Stimulated activated CD4-positive, alpha-beta T cell treated with anti-CD3 and anti-CD28 coated beads, TNF-alpha, amount 100 ng/mL, for 4 hours (primary cell): ENCODE data around the gene URAD.

Experiments used
- DNase-seq, 3 experiments: peaks; one replicate each; pipeline ENCODE4 v3.0.0-alpha.2; 2020; ENCODE audit warnings: low read depth in 3 of 3

The URAD gene

DNA sequence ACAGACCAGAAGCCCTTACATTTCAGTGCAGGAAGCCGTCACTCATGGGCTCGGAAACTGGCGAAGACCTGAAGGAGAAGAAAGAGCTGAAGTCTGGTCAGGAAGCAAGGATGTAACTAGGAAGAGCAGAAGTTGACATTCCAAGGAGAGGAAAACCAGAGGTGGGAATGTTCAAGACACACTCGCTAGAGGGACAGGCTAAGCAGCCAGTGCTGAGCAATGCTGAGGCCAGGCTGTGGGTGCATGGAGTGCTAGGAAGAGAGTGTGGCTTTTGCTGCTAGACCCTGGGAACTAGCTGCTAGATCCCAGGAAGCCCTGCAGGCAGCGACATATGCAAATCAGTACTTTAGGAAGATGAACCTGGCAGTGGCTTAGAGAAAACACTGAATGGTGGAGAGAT lies 12.1 kb upstream of the URAD start:
- DNase-seq = no peak

DNA sequence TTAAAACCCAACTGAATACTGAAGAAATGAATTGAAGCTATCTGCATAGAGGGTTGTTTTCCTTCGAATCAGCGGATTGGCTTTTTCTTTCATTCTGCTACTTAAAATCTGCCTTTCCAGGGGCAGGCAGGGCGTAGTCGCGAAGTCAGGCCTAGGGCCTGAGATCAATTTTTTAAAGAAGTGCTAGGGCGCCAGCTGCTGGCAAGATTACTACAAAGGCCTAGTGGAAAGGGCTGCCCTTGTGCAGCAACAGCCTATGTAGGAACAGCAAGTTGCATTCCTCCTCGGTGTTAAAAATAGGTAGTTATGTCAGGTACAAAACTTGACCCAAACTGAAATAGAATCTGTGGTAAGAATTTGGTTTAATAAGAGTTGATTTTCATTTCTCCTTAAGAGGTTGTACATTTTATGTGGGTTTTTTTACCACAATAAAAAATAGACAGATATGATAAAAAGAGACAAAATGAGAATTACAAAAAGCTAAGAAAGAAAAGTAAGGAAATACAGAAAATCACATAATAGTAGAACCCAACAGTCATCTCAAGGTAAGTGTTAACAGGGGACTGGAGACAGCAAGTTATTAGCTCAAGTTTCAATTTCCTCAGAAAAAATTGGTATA lies 9.5 kb upstream of the URAD start:
- peak in 1 of 3 experiments; percentile 3 for DNase-seq

DNA sequence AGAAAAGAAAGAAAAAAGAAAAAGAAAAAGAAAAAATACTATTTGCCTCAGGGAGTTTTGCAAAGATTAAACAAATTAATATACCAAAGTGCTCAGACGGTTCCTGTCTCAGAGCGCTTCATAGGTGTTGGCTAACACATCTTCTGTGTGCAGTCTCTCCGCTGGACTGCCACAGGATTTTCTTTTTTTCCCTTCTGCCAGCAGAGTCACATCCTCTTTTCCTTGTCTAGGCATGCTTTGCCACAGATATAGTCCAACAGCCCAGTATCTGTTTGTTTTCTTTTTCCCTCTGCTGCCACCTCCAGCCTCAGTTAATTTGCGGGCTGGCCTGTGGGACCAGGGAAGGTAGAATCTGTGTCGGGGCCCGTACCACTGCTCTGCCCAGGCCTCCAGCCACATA lies 3.4 kb upstream of the URAD start:
- DNase-seq = no peak

- no peak for DNase-seq
Observed at GRCh38 chr13:27985600-27985999, 2.9 kb downstream of the URAD start.

GRCh38 chr13:27982361-27982760 lies 6.1 kb downstream of the URAD start:
- DNase-seq = no peak

DNA sequence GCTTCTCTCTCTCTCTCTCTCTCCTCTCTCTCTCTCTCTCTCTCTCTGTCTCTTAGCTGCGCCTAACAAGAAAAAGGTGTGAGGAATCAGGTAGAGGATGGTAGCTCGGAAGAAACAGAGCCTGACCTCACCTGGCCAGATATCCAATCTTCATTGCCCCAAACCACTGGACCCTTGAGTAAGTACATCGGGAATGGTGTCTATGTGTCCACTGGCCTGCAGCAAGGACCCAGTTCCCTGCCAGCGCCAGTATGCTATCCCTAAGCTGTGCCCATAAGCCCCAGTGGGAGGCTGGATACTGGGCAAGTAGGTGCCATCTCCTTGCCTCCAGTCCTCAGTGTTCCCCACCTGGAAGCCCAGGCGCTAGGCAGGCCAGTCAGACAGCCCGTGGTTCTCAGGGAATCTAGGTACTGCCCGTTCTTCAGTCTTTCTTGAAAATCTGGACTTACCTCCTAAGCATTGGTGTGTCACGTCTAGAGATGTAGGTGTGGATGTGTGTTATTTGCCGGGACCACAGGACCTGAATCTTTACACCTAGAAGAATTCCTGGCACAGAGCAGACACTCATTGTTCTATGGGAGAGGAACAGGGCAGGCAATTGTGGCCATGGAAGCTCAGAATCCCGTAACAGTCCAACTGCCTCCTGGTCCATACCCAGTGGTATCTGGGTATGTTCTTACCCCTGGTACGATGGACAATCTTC lies 7.3 kb downstream of the URAD start:
- no peak for DNase-seq

DNA sequence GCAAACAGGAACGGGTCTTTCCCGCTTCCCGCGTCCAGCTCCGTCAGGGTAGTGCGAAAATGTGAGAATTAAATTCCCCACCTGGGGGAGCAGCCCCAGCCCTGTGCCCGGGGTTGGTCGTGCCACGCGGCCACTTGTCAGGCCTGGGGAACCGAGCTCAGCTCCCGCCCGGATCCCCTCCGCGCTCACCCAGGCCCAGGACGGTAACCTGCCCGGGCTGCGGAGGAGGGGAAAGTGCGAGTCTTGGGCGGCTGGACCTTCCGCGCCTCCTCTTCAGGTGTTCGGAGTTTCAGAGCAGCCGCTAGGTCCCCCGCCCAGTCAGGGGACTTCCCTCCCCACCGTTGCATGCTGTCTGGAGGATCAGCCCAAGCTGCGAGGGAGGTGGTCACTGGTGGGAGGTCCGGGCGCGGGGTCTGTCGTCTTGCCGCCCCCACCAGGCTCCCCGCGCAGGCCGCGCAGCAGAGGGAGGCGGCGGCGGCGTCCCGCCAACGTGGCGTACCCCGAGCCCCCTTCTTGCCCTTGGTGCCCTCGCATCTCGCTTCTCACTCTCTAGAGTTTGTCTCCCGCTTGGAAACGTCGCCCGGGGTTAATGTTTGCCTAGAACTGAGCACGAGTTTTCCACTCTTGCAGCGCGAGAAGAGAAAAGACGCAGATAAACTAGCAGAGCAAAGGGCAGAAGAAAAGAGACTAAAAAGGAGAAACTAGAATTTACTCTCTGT lies 8.1 kb downstream of the URAD start:
- no peak for DNase-seq

DNA sequence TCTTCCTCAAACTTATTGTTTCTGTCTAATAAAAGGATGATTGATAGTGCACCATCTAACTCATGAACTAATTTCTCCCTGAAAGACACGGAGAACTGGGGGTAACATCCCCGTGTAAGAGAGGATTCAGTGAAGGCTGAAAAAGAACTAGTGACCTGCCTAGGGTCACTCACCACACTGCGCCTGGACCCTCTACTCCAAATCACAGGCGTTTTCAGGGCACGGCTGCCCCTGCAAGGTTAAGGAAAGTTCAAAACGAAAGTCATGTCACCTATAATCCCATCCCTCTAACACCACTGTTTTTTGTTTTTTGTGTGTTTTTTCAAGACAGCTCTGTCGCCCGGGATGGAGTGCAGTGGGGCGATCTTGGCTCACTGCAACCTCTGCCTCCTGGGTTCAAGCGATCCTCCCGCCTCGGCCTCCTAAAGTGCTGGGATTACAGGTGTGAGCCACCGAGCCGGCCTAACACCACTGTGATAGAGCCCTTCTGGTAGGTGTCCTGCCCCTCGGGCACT lies 8.7 kb downstream of the URAD start:
- no peak for DNase-seq

- no peak for DNase-seq
Observed at GRCh38 chr13:27979001-27979643, 9.4 kb downstream of the URAD start.

- DNase-seq = no peak
Observed at GRCh38 chr13:27978301-27978968, 10.1 kb downstream of the URAD start.

GRCh38 chr13:27977476-27978300 lies 10.8 kb downstream of the URAD start:
- no peak for DNase-seq

DNA sequence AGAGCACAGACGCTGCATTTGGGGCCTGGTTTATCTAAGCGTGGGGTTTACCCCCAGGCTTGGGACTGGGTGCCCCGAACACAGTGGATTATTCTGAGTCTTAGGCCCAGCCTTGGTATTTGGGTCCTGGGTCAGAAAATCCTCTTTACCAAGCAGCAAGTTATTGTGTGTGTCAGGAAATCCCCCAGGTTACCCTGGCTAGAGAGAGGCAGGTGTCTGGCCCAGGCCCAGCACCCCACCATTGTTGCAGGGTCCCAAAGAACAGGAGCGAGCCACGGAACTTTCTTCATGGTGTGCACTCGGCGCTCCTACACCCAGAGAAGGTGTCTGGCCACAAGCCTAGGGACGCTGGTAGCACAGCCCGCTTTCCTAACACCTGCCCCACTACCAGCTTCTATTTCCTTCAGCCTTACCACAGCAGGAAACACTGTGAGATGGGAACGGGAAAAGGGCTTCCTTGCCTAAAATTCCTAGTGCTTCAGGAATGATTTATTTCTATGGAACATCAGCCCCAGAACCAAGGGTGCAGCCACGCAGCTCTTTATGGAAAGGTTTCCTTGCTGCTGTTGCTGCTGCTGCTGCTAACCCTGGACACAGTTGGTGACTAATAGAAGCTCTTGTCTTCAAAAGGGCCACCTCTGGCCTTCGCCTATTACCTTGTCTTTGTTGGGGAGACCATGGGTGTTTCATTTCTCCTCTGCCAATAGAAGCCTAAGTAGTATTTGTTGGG lies 12.0 kb downstream of the URAD start:
- DNase-seq = no peak

- no peak for DNase-seq
Observed at GRCh38 chr13:27975564-27976361, 12.7 kb downstream of the URAD start.

DNA sequence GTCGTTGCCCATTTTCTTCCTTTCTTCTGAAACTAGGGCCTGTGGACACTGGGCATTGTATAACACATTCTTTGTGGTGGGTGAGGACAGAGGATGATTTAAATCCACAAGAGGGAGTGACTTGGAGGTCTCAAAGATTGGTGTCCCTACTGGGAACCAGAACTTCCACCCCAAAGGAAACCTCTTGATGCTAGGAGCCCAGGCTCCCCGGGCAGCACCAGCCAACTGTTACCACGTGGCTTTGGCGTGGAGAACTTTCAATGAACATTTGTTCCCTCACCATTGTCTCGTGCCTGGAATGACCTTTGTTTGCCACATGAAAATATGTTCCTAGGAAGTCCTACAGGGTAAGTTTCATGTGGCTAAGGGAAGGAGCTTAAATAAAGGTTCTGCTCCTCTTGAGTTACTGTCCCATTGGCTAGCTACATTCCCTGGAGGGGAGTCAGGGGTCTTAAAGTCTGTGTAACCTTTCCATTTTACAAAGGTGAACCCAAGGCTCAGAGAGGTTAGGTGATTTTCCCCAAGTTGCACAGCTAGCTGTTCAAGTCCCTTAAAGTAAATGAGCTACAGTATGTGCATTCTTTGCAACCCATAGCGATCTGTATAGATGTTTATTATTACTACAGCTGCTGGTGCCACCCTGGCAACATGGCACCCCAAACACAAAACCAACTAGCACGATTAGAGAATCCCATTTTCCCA lies 14.4 kb downstream of the URAD start:
- DNase-seq = no peak

DNA sequence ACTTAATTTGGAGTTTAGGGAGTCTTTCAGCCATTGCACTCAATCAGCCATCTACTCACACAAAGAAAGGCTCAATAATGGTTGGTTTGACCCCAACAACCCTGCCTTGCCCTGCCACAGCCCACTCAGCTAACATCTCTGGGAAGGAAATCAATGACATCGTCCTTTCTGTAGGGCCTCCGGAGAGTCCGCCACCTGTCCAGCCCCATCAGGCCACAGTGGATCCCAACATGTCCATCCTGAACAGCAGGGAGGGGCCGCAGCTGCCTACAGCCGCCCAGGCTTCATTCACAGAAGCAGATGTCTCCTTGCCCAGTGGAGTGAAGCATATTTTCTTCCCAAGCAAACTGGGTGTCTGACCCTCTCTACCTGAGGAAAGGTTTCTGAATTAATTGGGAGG lies 15.2 kb downstream of the URAD start:
- no peak for DNase-seq

DNA sequence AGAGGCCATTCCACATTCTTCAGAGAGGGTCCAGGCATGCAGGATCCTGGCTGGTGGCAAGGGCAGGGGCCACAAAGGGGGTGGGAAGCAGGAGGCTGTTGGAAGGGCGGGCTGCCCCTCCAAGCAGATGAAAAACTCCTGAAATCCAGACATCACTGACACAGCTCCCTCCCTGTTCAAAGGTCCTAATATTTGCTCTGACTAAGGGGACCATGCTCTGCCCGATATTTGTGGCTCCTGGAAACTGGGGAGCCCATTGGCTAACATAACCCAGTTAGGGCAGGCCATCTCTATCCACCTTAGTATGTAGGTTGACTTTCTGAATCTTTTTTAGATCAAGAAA lies 16.0 kb downstream of the URAD start:
- DNase-seq = no peak

- DNase-seq = no peak
Observed at GRCh38 chr13:27971776-27972477, 16.6 kb downstream of the URAD start.

DNA sequence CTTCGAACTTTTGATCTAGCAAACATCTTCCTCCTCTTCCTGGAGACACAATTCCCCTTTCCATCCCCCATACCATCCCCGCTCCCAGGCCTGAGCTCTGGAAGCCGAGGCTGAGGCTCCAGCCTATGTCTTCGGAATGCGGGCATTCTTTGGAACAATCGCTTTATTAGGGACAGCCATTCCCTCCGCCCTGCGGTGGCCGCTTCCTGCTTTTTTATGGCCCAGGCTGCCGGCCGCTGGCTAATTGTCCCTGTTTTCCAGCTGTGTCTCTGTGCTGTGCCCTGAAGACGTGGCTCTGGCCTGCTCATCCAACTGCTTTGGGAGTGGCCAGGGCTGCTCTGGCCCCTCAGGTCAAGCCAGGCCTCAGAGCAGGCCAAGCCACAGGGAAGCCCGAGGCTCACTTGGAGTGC lies 17.3 kb downstream of the URAD start:
- DNase-seq = no peak
